ENCODE measurements around the gene NCOA6. TPM values are rescaled to one million over a fixed set of nuclear protein-coding genes. Genes with fewer than 3 reads are reported as not detected.

The NCOA6 gene
- polyA plus RNA-seq, 12 donors, result 18.8 to 46.8 (median 25.5) TPM; not detected in 1

Other genes starting within 250 kb of the NCOA6 start
- gene PIGU, start 148.6 kb downstream of the NCOA6 start, polyA plus RNA-seq (ENCODE audit: insufficient read length in 12 of 12), result 10 to 100 TPM in 11 of 12 donors, not detected in 1; 20.4 to 34.8 (median 26.2) TPM
- gene TP53INP2, start 121.3 kb downstream of the NCOA6 start, polyA plus RNA-seq (ENCODE audit: insufficient read length in 12 of 12), result 10 to 100 TPM in 5 of 12 donors, 1 to 10 TPM in 6, not detected in 1; 7.4 to 13.2 (median 10.0) TPM
- 10 to 100 TPM in 11 of 12 donors, not detected in 1; 11.4 to 27.7 (median 14.4) TPM for gene GGT7, start 47.2 kb upstream of the NCOA6 start, polyA plus RNA-seq (ENCODE audit: insufficient read length in 12 of 12)
- 10 to 100 TPM in 11 of 12 donors, not detected in 1; 39.2 to 74.0 (median 58.6) TPM for gene ACSS2, start 51.0 kb upstream of the NCOA6 start, polyA plus RNA-seq (ENCODE audit: insufficient read length in 12 of 12)
- gene GSS, start 130.2 kb upstream of the NCOA6 start, polyA plus RNA-seq (ENCODE audit: insufficient read length in 12 of 12), result 10 to 100 TPM in 11 of 12 donors, not detected in 1; 22.6 to 38.8 (median 28.8) TPM
- gene MYH7B, start 130.2 kb upstream of the NCOA6 start, polyA plus RNA-seq (ENCODE audit: insufficient read length in 12 of 12), result 100 to 1,000 TPM in 4 of 12 donors, 10 to 100 TPM in 8; 56.9 to 480 (median 92.0) TPM